Skin epidermis (tissue), 12 donors: Measurements from ENCODE around the gene KRTAP10-7.
"Not testable (repeated sequence)": the region's sequence is repeated elsewhere in the genome, so short reads cannot be mapped to it uniquely, and the experiment has no call there.

ENCODE experiments used
- H3K27ac ChIP-seq, 21 experiments: fragments of 200-600 bp; sonication (generic) in 11 of 21; one replicate each; pipeline ENCODE4 v1.5.0; 2020; ENCODE audit warnings: mild to moderate bottlenecking in 3 of 21, inconsistent platforms in 2 of 21, moderate library complexity in 2 of 21
- H3K4me3 ChIP-seq, 7 experiments: fragments of 200-600 bp; sonication (generic) in 2 of 7; one replicate each; pipeline ENCODE4 v1.5.0; 2020; ENCODE audit warnings: inconsistent platforms in 2 of 7, mild to moderate bottlenecking in 2 of 7, moderate library complexity in 1 of 7

KRTAP10-7 gene

DNA sequence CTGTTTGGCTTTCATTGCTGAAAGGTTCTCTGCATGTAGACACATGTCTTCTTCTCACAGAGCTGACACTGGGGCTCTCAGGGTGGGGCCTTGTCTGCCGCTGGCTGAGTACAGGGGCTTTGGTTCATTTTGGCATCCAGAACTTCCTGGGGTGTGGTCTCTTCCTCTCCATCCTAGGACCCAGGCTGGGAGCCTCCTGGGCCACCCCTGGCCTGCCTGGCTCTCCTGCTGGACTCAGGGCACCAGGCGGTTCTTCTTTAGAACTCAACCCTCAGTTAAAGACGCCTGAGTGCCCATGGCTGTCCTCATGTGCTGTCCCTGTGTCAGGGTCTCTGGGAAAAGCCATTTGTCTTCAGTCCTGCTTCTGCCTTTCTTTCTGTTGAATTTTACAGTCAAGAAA, 14.5 kb upstream of the KRTAP10-7 start:
- Histone ChIP-seq H3K4me3 (no peak overlapping the region), H3K27ac (no peak overlapping the region)

GRCh38 chr21:44589094-44589493, 11.3 kb upstream of the KRTAP10-7 start:
- Histone ChIP-seq H3K4me3 (no peak overlapping the region), H3K27ac (no peak overlapping the region)

GRCh38 chr21:44589586-44590305, 10.7 kb upstream of the KRTAP10-7 start:
- Histone ChIP-seq H3K27ac (no peak overlapping the region), H3K4me3 (no peak overlapping the region)

DNA sequence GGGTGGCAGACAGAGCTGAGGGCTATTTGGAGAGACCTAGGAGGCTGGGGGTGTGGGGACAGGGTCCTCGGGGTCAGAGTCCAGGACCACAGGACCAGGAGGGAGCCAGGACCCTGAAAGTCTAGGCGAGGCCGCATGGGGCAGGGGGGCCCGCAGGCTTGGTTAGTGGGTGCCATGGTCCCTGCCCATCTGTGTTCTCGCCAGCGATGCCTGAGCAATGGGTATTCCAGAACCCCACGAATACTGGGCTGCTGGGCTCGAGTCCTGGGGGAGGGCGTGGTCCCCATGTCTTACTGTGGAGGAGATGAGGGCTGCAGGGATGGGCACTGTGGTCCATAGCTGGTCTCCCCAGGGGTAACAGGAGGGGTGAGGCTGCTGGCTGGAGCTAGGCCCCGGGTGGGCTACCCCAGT, 10.1 kb upstream of the KRTAP10-7 start:
- no peak overlapping the region for H3K27ac ChIP-seq
- H3K4me3 ChIP-seq, result no peak overlapping the region

DNA sequence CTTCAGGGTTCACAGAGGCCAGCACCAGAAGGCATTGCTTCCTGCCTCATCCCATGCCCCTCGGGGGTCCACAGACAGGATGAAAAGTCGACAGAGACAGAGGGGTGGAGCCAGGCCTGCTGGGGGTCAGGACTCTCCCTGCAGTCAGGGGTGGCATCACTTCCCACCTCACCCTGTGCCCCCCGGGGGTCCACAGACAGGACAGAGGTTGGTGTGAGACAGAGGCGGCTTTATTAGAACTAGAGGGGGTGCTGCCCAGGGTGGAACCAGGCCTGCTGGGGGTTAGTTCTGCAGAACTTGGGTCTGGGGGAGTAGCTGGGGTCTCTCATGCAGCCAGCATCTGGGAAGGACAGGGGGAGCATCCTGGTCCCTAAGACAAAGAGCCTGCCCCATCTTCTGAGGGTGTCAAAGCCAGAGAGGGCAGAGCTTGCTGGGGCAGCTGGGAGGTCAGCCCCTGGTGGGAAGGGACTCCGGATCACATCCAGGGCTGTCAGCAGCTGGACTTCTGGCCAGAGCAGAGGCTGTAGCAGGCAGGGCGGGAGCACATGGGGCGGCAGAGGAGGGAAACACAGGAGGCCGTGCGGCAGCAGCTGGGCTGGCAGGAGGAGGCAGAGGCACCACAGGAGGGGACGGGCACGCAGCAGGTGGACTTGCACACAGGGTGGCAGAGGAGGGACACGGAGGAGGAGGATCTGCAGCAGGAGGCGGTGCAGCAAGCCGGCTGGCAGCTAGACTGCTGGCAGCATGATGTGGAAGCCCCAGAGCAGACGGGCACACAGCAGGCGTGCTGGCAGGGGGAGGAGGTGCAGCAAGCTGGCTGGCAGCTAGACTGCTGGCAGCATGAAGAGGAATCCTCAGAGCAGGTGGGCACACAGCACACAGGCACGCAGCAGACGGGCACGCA, 9.2 kb upstream of the KRTAP10-7 start:
- not testable (repeated sequence) for H3K4me3 ChIP-seq, H3K27ac ChIP-seq

- not testable (repeated sequence) for H3K4me3 ChIP-seq, H3K27ac ChIP-seq
Measured at GRCh38 chr21:44591801-44592130, 8.6 kb upstream of the KRTAP10-7 start.

DNA sequence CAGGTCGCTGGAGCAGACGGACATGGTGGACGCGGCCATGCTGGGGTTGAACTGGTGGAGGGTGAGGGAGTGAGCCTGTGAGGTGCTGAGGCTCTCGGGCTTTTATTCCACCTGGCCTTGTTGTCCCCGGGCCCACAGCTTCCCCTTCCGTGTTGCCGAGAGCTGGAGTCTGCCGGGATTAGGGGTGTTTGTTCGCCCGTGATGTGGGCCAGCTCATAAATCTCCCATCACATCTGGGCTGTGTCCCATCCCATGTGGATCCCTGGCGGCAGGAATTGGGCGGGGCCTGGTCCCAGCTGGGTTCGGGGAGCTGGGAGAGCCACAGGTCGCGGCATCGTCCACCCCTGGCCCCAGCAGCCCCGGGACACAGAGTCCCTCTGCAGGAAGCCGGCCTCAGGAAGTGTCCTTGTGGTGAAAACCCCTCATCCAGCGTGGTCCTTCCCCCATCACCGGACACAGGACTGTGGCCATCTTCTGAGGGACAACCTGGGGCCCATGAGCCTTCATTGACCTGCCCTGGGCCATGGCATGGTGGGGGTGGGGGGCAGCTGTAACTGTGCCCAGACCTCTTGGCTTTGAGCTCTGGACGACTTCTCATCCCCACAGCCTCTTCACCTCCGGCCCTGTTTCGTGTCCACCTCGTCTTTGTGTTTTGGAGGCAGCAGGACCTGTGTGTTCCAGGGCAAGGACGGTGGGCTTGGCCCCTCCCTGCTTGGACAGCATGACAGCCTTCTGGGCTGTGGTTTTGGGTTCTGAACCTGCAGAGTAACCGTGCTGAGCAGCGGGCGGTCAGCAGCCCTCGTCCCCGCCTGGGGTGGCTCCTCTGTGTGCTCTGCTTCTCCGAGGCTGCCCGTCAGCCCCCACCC, 7.7 kb upstream of the KRTAP10-7 start, which contains the start of gene KRTAP10-6:
Gene KRTAP10-6 (minus strand): TSS at position 60 of the 866 bp plus-strand sequence. CDS start 21 bp downstream, at position 39.
- H3K4me3 ChIP-seq, result no peak within 1 kb of the TSS
- H3K27ac ChIP-seq, result no peak within 1 kb of the TSS

DNA sequence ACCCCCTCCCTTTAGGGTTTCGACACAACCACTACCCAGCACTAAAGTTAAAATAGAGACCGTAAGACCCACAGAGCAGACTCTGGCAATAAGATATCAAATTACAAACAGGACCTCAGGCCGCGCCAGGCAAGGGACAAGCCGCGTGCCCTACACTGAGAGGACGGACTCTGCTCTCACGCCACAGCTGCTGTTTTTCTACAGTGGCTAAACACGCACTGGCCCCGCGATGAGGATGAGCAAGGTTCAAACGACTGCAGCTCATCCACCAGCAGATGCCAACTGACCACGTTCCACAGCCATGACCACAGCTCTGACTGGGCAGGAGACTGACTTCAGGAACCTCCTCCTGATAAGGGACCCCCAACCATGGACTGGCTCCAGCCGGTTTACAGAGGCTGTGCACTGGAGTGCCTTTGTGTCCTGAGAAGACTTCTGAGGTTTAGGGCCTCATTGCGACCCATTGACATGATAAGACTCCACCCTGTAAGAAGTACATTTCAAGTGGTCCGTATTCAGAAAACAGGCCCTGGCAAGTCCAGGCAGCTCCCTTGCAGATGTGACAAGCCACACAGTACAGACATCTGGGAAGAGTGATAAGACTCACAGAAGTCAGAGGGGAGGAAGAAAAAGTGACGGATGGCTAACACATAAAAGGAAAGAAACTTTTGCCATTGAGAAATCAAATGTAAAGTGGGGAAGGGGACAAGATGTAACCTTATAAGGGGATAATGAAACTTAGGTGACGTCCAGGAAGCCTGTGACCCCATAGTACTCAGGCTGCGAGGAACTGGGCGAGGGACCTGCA, 6.6 kb upstream of the KRTAP10-7 start:
- H3K4me3 ChIP-seq, result no peak overlapping the region
- H3K27ac ChIP-seq, result no peak overlapping the region

DNA sequence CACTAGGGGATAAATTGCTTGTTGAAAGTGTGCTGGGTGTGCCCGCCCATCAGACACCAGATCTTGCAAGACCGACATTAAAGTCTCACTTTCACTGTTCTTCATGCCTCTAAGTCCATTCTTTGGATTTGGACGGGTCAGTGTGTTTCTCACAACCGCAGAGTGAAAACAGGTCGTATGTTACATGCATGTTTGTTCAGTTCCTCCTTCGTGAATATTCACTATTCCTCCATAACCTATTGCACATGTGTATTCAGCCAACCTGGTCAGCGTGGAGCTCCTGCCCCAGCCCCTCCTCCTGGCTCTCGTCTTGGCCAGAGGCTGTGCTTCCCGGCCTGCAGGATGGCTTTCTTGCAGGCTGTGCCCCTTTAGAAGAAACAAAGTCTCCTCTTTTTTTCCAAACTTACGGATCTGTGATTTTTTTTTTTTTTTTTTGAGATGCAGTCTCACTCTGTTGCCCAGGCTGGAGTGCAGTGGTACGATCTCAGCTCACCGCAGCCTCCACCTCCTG, 5.9 kb upstream of the KRTAP10-7 start:
- Histone ChIP-seq H3K27ac (no peak overlapping the region), H3K4me3 (no peak overlapping the region)

- no peak overlapping the region for H3K27ac ChIP-seq
- H3K4me3 ChIP-seq, result no peak overlapping the region
Measured at GRCh38 chr21:44595524-44595923, 4.9 kb upstream of the KRTAP10-7 start.

DNA sequence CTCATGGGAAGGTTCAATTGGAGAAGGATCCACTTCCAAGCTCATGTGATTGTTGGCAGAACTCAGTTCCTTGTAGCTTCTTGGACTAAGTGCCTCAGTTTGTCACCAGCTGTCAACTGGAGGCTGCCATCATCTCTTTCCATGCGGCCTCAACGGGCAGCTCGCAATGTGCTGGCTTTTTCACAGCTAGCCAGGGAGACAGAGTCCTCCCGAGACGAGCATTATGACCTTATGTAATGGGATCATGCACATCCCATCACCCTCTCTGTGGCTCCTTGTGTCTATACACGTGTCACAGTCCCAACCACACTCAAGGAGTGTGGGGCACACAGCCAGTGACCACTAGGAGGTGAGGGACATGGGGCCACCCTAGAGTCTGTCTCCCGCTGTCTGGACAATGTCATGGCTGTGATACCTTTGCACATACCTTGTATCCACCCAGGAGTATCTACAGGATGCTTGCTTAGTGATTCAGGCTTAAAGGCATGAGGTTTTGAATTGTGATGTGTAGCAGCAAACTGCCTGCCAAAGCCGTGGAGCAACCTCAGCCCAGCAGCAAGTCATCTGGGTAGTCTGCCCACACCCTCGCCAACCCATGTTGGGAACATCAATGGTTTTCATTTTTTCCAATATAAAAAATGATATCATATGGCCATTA, 4.2 kb upstream of the KRTAP10-7 start:
- Histone ChIP-seq H3K27ac (no peak overlapping the region), H3K4me3 (no peak overlapping the region)

- H3K4me3 ChIP-seq, result no peak overlapping the region
- no peak overlapping the region for H3K27ac ChIP-seq
Measured at GRCh38 chr21:44598061-44598460, 2.3 kb upstream of the KRTAP10-7 start.

DNA sequence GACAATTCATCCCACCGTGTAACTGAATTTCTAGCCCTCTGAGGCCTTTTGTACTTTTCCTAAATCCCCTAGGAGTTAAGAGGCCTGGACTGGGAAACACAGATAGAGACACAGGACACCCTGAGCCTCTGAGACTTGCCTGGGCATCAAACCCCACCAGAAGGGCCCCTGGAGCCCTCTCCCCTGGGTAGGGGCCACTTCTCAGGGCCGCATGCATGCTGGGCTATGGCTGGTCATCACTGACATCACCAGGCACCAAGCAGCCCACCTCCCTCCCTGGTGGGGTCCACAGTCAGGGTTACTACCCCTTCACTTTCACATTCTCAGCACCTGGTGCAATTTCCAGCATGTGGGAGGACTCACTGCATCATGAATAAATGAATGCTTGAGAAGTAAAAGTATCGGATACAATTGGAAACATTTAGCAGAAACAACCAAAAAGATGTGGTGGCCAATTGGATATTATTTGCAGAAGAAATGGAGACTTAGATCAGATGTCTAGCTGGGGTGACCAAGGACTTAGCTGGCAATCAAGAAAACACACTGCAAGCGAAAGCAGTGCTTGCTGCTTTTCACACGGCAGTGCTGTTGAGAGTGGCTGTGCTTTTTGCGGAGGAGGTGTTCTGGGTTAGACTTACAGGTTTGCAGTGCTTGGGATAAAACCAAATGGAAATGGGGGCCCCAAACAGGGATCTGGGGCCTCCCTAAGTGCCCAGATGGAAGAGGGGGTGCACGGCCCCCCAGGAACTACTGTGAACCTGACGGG, 950 bp upstream of the KRTAP10-7 start:
- Histone ChIP-seq H3K27ac (no peak overlapping the region), H3K4me3 (no peak overlapping the region)

GRCh38 chr21:44601091-44601490, 694 bp downstream of the KRTAP10-7 start:
- H3K27ac ChIP-seq, H3K4me3 ChIP-seq: not testable (repeated sequence)

DNA sequence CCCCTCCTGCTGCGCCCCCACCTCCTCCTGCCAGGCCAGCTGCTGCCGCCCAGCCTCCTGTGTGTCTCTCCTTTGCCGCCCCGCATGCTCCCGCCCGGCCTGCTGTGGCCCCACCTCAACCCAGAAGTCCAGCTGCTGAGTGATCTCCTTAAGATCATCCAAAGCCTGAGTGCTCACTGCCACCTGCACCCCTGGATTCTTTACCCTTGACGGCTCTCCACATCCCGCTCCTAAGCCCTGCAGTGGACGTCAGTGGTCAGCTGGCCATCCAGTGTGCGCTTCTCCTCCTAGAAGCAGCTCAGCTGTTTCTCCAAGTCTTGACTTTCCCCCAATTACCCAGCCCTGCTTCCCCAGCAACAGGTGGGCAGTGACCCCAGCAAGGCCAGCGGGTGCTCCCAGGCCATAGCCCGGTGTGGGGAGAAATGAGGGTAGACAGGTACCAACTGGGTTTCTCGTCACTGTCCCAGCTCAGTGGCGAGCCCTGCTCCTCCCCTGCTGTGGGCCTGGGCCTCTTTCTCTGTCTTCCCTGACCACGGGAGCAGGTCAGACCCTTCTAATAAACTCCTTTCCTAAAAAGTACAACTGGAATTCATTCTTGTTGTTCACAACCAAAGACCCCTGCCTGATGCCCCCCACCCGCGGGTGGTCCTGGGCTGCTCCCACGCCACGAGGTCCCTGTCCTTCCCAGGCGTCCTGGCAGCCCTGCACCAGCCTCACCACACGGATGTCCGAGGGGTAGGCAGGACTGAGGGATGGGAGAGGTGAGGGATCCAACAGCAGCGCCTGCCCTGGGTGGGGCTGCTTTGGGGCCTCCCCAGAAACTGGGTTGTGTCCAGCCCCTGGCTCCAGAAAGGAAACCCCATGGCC, 1.4 kb downstream of the KRTAP10-7 start:
- Histone ChIP-seq H3K27ac (no peak overlapping the region), H3K4me3 (no peak overlapping the region)

- no peak overlapping the region for H3K27ac ChIP-seq
- H3K4me3 ChIP-seq, result no peak overlapping the region
Measured at GRCh38 chr21:44602463-44602850, 2.1 kb downstream of the KRTAP10-7 start.
